HepG2 (cell line): ENCODE data around the gene CXXC5. TPM values are rescaled to one million over a fixed set of nuclear protein-coding genes. Genes with fewer than 3 reads are reported as not detected.

ENCODE experiments used
- AGO1 ChIP-seq: fragments of 200-400 bp; formaldehyde crosslinking; IDR thresholded peaks from 2 replicates; pipeline ENCODE4 v1.6.1; 2017; ENCODE audit warnings: mild to moderate bottlenecking, low read depth, low read length, moderate library complexity; ENCODE audit not compliant: poor library complexity, severe bottlenecking
- ATF7-NPFF ChIP-seq: sonication (generic); formaldehyde crosslinking; IDR thresholded peaks from 2 replicates; pipeline ENCODE4 v1.8.1; 2023; ENCODE audit warnings: mild to moderate bottlenecking, low read depth, missing genetic modification reagents, moderate library complexity
- CC2D1A ChIP-seq: sonication (generic); formaldehyde crosslinking; IDR thresholded peaks from 2 replicates; pipeline ENCODE4 v1.8.1; 2023; ENCODE audit warnings: mild to moderate bottlenecking, missing genetic modification reagents
- FIP1L1 ChIP-seq: fragments of 200-400 bp; formaldehyde crosslinking; IDR thresholded peaks from 2 replicates; pipeline ENCODE4 v1.6.1; 2018; ENCODE audit warnings: low read depth, mild to moderate bottlenecking, low read length, moderate library complexity, borderline replicate concordance; ENCODE audit not compliant: insufficient read depth
- FLYWCH1 ChIP-seq: sonication (generic); formaldehyde crosslinking; IDR thresholded peaks from 2 replicates; pipeline ENCODE4 v1.8.1; 2023; ENCODE audit warnings: mild to moderate bottlenecking, missing genetic modification reagents
- FOSL1 ChIP-seq: sonication (generic); formaldehyde crosslinking; IDR thresholded peaks from 2 replicates; pipeline ENCODE4 v1.9.0; 2021; ENCODE audit warnings: missing genetic modification reagents, borderline replicate concordance
- FOXA1 ChIP-seq, 2 experiments: fragments of 450-650 bp in 1 of 2; sonication (generic) in 1 of 2; formaldehyde crosslinking in 1 of 2; IDR thresholded peaks; 2 replicates each; pipeline versions ENCODE4 v1.4.0 to v1.6.1; 2016 to 2020; ENCODE audit warnings: missing genetic modification reagents in 1 of 2
- FOXC1 ChIP-seq: sonication (generic); formaldehyde crosslinking; IDR thresholded peaks from 2 replicates; pipeline ENCODE4 v1.8.0; 2022; ENCODE audit warnings: mild to moderate bottlenecking, missing genetic modification reagents, borderline replicate concordance
- GATAD1 ChIP-seq: IDR thresholded peaks from 2 replicates; pipeline ENCODE4 v1.6.1; 2016; ENCODE audit warnings: missing genetic modification reagents, missing compliant biosample characterization
- KDM1A ChIP-seq: IDR thresholded peaks from 2 replicates; pipeline ENCODE4 v1.6.1; 2016; ENCODE audit warnings: missing compliant biosample characterization
- KDM5A ChIP-seq: fragments of 200-600 bp; sonication (generic); IDR thresholded peaks from 2 replicates; pipeline ENCODE4 v1.7.0; 2018; ENCODE audit warnings: antibody characterized with exemption, mild to moderate bottlenecking, low read length, borderline replicate concordance
- MEF2D ChIP-seq: sonication (generic); formaldehyde crosslinking; IDR thresholded peaks from 2 replicates; pipeline ENCODE4 v1.5.1; 2020; ENCODE audit warnings: mild to moderate bottlenecking, missing genetic modification reagents
- NPAS2 ChIP-seq: sonication (generic); formaldehyde crosslinking; IDR thresholded peaks from 2 replicates; pipeline ENCODE4 v1.8.0; 2022; ENCODE audit warnings: mild to moderate bottlenecking, missing genetic modification reagents, borderline replicate concordance
- NRL ChIP-seq: sonication (generic); formaldehyde crosslinking; IDR thresholded peaks from 2 replicates; pipeline ENCODE4 v1.5.0; 2020; ENCODE audit warnings: missing genetic modification reagents, mild to moderate bottlenecking, moderate library complexity, borderline replicate concordance
- RAD21 ChIP-seq: fragments of 450-650 bp; formaldehyde crosslinking; IDR thresholded peaks from 2 replicates; pipeline ENCODE4 v1.5.0; 2020; ENCODE audit warnings: mild to moderate bottlenecking
- RXRA ChIP-seq: sonication (generic); formaldehyde crosslinking; IDR thresholded peaks from 2 replicates; pipeline ENCODE4 v1.5.1; 2020; ENCODE audit warnings: missing genetic modification reagents
- RXRB ChIP-seq: IDR thresholded peaks from 2 replicates; pipeline ENCODE4 v1.6.1; 2016; ENCODE audit warnings: borderline replicate concordance, missing genetic modification reagents, missing compliant biosample characterization
- TAF15 ChIP-seq: fragments of 200-400 bp; formaldehyde crosslinking; IDR thresholded peaks from one replicate; pipeline ENCODE4 v1.6.1; 2018; ENCODE audit warnings: mild to moderate bottlenecking, low read depth, low read length; ENCODE audit not compliant: poor library complexity, severe bottlenecking
- ZBTB38 ChIP-seq: sonication (generic); formaldehyde crosslinking; IDR thresholded peaks from 2 replicates; pipeline ENCODE4 v1.5.1; 2020; ENCODE audit warnings: mild to moderate bottlenecking, missing genetic modification reagents
- ZNF121 ChIP-seq: sonication (generic); formaldehyde crosslinking; IDR thresholded peaks from 2 replicates; pipeline ENCODE4 v1.5.0; 2020; ENCODE audit warnings: mild to moderate bottlenecking, missing genetic modification reagents
- ZNF264 ChIP-seq: sonication (generic); formaldehyde crosslinking; IDR thresholded peaks from 2 replicates; pipeline ENCODE4 v1.4.0; 2020; ENCODE audit warnings: missing genetic modification reagents
- ZNF329 ChIP-seq: sonication (generic); formaldehyde crosslinking; IDR thresholded peaks from 2 replicates; pipeline ENCODE4 v1.9.0; 2021; ENCODE audit warnings: low read depth, mild to moderate bottlenecking, missing genetic modification reagents
- ZNF468 ChIP-seq: sonication (generic); formaldehyde crosslinking; IDR thresholded peaks from 2 replicates; pipeline ENCODE4 v1.8.0; 2022; ENCODE audit warnings: mild to moderate bottlenecking, moderate library complexity, missing genetic modification reagents
- ZNF672 ChIP-seq: sonication (generic); formaldehyde crosslinking; IDR thresholded peaks from 2 replicates; pipeline ENCODE4 v1.8.1; 2022; ENCODE audit warnings: missing genetic modification reagents
- polyA plus RNA-seq, 8 experiments: library from polyadenylated mRNA; depleted of rRNA in 3 of 8; stranded (reverse) in 7 of 8; unstranded in 1 of 8; fragments of >200 nt; fragmentation: Illumina TruSeq in 4 of 8; extraction: Trizol in 4 of 8; gene quantifications; 2 replicates each; pipeline versions ENCODE4 v1.2.1 to v1.2.3, GENCODE V29; 2011 to 2016; ENCODE audit warnings: low read depth in 4 of 8, missing spikeins in 1 of 8, mixed read lengths in 1 of 8; ENCODE audit not compliant: insufficient read depth in 1 of 8
- total RNA-seq, 5 experiments: library from RNA; depleted of rRNA; stranded (reverse); fragments of >200 nt; fragmentation: Illumina TruSeq; extraction: Trizol; gene quantifications; 2 replicates each; pipeline ENCODE4 v1.2.3, GENCODE V29; 2016; ENCODE audit warnings: low read depth in 1 of 5
- TF ChIP-seq, protein P1 (sequence below): sonication (generic); formaldehyde crosslinking; IDR thresholded peaks from 2 replicates; pipeline ENCODE4 v1.5.1; 2020; ENCODE audit warnings: mild to moderate bottlenecking, missing genetic modification reagents, borderline replicate concordance
- TF ChIP-seq, protein P2 (sequence below): sonication (generic); formaldehyde crosslinking; IDR thresholded peaks from 2 replicates; pipeline ENCODE4 v1.4.0; 2020; ENCODE audit warnings: missing genetic modification reagents

Gene CXXC5
- total and polyA plus RNA-seq, 2 of the 13 experiments (the other 11 are each of a cell fraction or from before 2014, with no cell fraction given) = 32.3 to 33.0 TPM

DNA sequence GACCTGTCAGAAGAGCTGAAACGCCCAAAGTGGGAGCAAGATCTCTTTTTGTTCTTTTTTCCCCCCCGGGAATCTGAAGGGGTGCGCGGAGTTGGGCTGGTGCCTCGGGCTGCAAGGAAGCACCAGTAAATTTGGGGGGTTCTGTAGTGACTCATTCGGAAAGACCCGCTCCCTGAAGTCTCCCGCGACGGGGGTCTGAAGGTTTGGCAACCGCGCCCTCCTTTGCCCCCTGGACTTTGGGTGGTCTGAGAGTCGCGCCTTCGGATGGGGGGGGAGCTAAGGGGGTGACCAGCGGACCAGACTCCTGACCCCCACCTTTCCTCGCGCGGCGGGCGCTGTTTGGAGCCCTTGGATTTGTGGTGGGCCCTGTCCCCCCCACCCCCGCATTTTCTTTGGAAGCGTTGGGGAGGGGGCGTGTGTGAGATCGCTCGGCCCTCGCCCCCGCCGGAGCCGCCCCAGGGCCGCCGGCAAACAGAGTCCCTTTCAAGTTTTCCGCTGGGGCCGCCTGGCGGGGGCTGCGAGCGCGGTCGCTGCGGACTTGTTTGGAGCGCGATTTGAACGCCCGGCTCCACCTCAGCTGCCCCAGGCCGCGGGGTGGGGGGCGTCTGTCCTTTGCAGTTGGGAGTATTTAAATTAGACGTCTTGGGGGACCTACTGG is 2.0 kb downstream of the CXXC5 start (continued):
- TF ChIP-seq, protein P1, sequence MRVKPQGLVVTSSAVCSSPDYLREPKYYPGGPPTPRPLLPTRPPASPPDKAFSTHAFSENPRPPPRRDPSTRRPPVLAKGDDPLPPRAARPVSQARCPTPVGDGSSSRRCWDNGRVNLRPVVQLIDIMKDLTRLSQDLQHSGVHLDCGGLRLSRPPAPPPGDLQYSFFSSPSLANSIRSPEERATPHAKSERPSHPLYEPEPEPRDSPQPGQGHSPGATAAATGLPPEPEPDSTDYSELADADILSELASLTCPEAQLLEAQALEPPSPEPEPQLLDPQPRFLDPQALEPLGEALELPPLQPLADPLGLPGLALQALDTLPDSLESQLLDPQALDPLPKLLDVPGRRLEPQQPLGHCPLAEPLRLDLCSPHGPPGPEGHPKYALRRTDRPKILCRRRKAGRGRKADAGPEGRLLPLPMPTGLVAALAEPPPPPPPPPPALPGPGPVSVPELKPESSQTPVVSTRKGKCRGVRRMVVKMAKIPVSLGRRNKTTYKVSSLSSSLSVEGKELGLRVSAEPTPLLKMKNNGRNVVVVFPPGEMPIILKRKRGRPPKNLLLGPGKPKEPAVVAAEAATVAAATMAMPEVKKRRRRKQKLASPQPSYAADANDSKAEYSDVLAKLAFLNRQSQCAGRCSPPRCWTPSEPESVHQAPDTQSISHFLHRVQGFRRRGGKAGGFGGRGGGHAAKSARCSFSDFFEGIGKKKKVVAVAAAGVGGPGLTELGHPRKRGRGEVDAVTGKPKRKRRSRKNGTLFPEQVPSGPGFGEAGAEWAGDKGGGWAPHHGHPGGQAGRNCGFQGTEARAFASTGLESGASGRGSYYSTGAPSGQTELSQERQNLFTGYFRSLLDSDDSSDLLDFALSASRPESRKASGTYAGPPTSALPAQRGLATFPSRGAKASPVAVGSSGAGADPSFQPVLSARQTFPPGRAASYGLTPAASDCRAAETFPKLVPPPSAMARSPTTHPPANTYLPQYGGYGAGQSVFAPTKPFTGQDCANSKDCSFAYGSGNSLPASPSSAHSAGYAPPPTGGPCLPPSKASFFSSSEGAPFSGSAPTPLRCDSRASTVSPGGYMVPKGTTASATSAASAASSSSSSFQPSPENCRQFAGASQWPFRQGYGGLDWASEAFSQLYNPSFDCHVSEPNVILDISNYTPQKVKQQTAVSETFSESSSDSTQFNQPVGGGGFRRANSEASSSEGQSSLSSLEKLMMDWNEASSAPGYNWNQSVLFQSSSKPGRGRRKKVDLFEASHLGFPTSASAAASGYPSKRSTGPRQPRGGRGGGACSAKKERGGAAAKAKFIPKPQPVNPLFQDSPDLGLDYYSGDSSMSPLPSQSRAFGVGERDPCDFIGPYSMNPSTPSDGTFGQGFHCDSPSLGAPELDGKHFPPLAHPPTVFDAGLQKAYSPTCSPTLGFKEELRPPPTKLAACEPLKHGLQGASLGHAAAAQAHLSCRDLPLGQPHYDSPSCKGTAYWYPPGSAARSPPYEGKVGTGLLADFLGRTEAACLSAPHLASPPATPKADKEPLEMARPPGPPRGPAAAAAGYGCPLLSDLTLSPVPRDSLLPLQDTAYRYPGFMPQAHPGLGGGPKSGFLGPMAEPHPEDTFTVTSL (CRISPR knock-in tag) = no peak
- TF ChIP-seq ZBTB38 (CRISPR knock-in tag) (no peak), RAD21 (CRISPR knock-in tag) (peak; percentile 56), AGO1 (peak; percentile 2), KDM1A (CRISPR knock-in tag) (no peak), ZNF672 (CRISPR knock-in tag) (no peak), RXRA (CRISPR knock-in tag) (peak; percentile 47; the same call in 1 of the 2 replicates), FOXA1 (IDR thresholded peaks at IDR 0.05) (no peak), FOXA1 (CRISPR knock-in tag; IDR thresholded peaks at IDR 0.05) (0 out of 2 replicates have a peak, but pooled peaks have one; percentile 3), FOSL1 (CRISPR knock-in tag) (no peak), ATF7-NPFF (CRISPR knock-in tag) (no peak), FIP1L1 (no peak), TAF15 (no peak), ZNF329 (CRISPR knock-in tag) (no peak), CC2D1A (no peak), NRL (0 out of 2 replicates have a peak, but pooled peaks have one; percentile 50), ZNF264 (CRISPR knock-in tag) (no peak), FLYWCH1 (CRISPR knock-in tag) (no peak), GATAD1 (CRISPR knock-in tag) (no peak), RXRB (CRISPR knock-in tag) (0 out of 2 replicates have a peak, but pooled peaks have one; percentile 10), ZNF121 (CRISPR knock-in tag) (no peak), MEF2D (CRISPR knock-in tag) (0 out of 2 replicates have a peak, but pooled peaks have one; percentile 10), ZNF468 (CRISPR knock-in tag) (no peak), NPAS2 (CRISPR knock-in tag) (no peak), FOXC1 (CRISPR knock-in tag) (0 out of 2 replicates have a peak, but pooled peaks have one; percentile 11), KDM5A (no peak; the same call in 1 of the 2 replicates)
- TF ChIP-seq, protein P2, sequence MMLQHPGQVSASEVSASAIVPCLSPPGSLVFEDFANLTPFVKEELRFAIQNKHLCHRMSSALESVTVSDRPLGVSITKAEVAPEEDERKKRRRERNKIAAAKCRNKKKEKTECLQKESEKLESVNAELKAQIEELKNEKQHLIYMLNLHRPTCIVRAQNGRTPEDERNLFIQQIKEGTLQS = no peak
